T-helper 2 cell treated with Interferon-gamma antibody and Interleukin-4, amounts not matched to agents 100 ng/mL and 5 ng/mL, for 36 hours (primary cell): Measurements from ENCODE around the gene DCLRE1B. TPM values are rescaled to one million over a fixed set of nuclear protein-coding genes. Genes with fewer than 3 reads are reported as not detected.

Experiments used
- intact Hi-C: fragments of 100-400 bp; cut with micrococcal nuclease; formaldehyde crosslinking; loops from one replicate; pipeline ENCODE4 v1.15.1; 2023
- total RNA-seq: library from RNA; stranded (reverse); gene quantifications from 2 replicates; pipeline ENCODE4 v1.2.3, GENCODE V29; 2022

Gene DCLRE1B
- total RNA-seq, 1 donor from 2014 or later: 18.4 TPM

- intact Hi-C loops: no loop called here
Observed at GRCh38 chr1:113918243-113918642, 13.1 kb downstream of the DCLRE1B start.

- intact Hi-C loops: no loop called here
Observed at GRCh38 chr1:113922957-113923356, 17.8 kb downstream of the DCLRE1B start.

GRCh38 chr1:113924473-113924872 is 19.3 kb downstream of the DCLRE1B start:
- intact Hi-C loops: no loop called here

- intact Hi-C loops: loop anchor here (2.0 to 5.0 kb wide), 2 partner anchors 971 to 1214 kb away; partner anchors contain the start of genes PPM1J and SLC16A1
Observed at GRCh38 chr1:113928187-113928930, 23.2 kb downstream of the DCLRE1B start.

- intact Hi-C loops: loop anchor here (1.0 to 5.0 kb wide), 5 partner anchors 24 to 1214 kb away; partner anchors contain the start of genes DCLRE1B, PPM1J, RSBN1 and SLC16A1
Observed at GRCh38 chr1:113928941-113929749, 24.0 kb downstream of the DCLRE1B start, which contains the start of gene HIPK1. HIPK1 (plus strand) TSS chr1:113929324.

- intact Hi-C loops: loop anchor here (1.0 to 10.0 kb wide), 9 partner anchors 10 to 1215 kb away; partner anchors contain the start of genes DCLRE1B, NRAS, PPM1J and PTPN22
Observed at GRCh38 chr1:113929750-113930498, 24.8 kb downstream of the DCLRE1B start.

- intact Hi-C loops: loop anchor here (1.0 to 10.0 kb wide), 5 partner anchors 10 to 784 kb away; partner anchors contain the start of genes NRAS and PTPN22
Observed at GRCh38 chr1:113930499-113931161, 25.5 kb downstream of the DCLRE1B start.

GRCh38 chr1:113931451-113931851 is 26.3 kb downstream of the DCLRE1B start:
- intact Hi-C loops: loop anchor here (1.0 to 10.0 kb wide), 3 partner anchors 15 to 783 kb away; partner anchors contain the start of gene NRAS

- intact Hi-C loops: loop anchor here (10.0 kb wide), 1 partner anchor 781 kb away; the partner anchor contains the start of gene NRAS
Observed at GRCh38 chr1:113934006-113934405, 28.9 kb downstream of the DCLRE1B start.

GRCh38 chr1:113934511-113935055 is 29.5 kb downstream of the DCLRE1B start:
- intact Hi-C loops: loop anchor here (10.0 kb wide), 1 partner anchor 780 kb away; the partner anchor contains the start of gene NRAS

GRCh38 chr1:113935176-113935575 is 30.1 kb downstream of the DCLRE1B start:
- intact Hi-C loops: loop anchor here (10.0 kb wide), 1 partner anchor 780 kb away; the partner anchor contains the start of gene NRAS

- intact Hi-C loops: loop anchor here (10.0 kb wide), 1 partner anchor 779 kb away; the partner anchor contains the start of gene NRAS
Observed at GRCh38 chr1:113935970-113936369, 30.8 kb downstream of the DCLRE1B start.

GRCh38 chr1:113937146-113937545 is 32.0 kb downstream of the DCLRE1B start:
- intact Hi-C loops: loop anchor here (10.0 kb wide), 1 partner anchor 778 kb away; the partner anchor contains the start of gene NRAS

GRCh38 chr1:113938192-113938591 is 33.1 kb downstream of the DCLRE1B start:
- intact Hi-C loops: loop anchor here (10.0 kb wide), 1 partner anchor 777 kb away; the partner anchor contains the start of gene NRAS

GRCh38 chr1:113940365-113941244 is 35.5 kb downstream of the DCLRE1B start:
- intact Hi-C loops: loop anchor here (1.0 kb wide), 1 partner anchor 10 kb away; no protein-coding TSS in a partner anchor

GRCh38 chr1:113941245-113941559 is 36.1 kb downstream of the DCLRE1B start:
- intact Hi-C loops: no loop called here

- intact Hi-C loops: no loop called here
Observed at GRCh38 chr1:113942527-113942926, 37.4 kb downstream of the DCLRE1B start.

- intact Hi-C loops: no loop called here
Observed at GRCh38 chr1:113943028-113943811, 38.1 kb downstream of the DCLRE1B start.
